Measurements from ENCODE around the gene RBFOX1. TPM values are rescaled to one million over a fixed set of nuclear protein-coding genes. Genes with fewer than 3 reads are reported as not detected.

The RBFOX1 gene
- total RNA-seq, 4 donors from 2014 or later: 0.40 to 0.98 TPM; not detected in 2

DNA sequence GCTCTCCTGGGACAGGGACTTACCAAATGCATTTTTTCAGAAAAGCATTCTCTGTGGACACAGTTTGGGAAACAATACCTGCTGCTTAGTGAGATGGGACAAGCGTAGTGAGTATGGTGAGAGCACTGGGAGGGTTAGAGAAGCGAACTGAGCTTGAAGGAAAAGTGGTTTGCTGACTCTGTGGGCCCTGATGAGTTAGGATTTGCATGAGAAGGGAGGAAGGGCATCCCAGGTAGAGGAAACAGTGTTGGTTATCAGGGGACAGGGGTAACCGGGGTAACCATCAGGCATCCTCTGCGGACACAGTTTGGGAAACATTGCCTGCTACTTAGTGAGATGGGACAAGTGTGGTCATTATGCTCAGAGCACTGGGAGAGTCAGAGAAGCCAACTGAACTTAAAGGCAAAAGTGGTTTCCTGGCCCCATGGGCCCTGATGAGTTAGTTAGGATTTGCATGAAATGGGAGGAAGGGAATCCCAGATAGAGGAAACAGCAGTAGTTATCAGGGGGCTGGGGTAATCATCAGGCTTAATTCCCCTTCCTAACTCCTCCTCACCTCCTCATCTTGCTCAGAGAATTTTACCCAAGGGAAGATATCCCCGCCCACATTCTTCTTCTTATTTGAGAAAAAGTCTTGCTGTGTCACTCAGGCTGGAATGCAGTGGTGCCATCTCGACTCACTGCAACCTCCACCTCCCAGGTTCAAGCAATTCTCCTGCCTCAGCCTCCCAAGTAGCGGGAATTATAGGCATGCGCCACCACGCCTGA is 319.3 kb downstream of the RBFOX1 start:
- no peaks in the 10 kb centered on the region for H3K9me3 ChIP-seq
- no peaks in the 10 kb centered on the region for H3K27me3 ChIP-seq
- H3K4me1 ChIP-seq: no peaks in the 10 kb centered on the region
- H3K27ac ChIP-seq: no peak overlapping the region
- H3K4me3 ChIP-seq (replicated peaks in 1 of 3): no peak overlapping the region
- TF ChIP-seq, protein P1, sequence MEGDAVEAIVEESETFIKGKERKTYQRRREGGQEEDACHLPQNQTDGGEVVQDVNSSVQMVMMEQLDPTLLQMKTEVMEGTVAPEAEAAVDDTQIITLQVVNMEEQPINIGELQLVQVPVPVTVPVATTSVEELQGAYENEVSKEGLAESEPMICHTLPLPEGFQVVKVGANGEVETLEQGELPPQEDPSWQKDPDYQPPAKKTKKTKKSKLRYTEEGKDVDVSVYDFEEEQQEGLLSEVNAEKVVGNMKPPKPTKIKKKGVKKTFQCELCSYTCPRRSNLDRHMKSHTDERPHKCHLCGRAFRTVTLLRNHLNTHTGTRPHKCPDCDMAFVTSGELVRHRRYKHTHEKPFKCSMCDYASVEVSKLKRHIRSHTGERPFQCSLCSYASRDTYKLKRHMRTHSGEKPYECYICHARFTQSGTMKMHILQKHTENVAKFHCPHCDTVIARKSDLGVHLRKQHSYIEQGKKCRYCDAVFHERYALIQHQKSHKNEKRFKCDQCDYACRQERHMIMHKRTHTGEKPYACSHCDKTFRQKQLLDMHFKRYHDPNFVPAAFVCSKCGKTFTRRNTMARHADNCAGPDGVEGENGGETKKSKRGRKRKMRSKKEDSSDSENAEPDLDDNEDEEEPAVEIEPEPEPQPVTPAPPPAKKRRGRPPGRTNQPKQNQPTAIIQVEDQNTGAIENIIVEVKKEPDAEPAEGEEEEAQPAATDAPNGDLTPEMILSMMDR (IDR thresholded peaks at IDR 0.05): no peak
- no peak for TF ChIP-seq POLR2A (IDR thresholded peaks at IDR 0.05)
- no peaks in the 10 kb centered on the region for H3K36me3 ChIP-seq
- intact Hi-C loops (cut with DNase I): no loop called here
- DNase-seq: no peak
- WGBS, 2 donors: 83% methylated on average over 9 of the region's 9 CpGs

DNA sequence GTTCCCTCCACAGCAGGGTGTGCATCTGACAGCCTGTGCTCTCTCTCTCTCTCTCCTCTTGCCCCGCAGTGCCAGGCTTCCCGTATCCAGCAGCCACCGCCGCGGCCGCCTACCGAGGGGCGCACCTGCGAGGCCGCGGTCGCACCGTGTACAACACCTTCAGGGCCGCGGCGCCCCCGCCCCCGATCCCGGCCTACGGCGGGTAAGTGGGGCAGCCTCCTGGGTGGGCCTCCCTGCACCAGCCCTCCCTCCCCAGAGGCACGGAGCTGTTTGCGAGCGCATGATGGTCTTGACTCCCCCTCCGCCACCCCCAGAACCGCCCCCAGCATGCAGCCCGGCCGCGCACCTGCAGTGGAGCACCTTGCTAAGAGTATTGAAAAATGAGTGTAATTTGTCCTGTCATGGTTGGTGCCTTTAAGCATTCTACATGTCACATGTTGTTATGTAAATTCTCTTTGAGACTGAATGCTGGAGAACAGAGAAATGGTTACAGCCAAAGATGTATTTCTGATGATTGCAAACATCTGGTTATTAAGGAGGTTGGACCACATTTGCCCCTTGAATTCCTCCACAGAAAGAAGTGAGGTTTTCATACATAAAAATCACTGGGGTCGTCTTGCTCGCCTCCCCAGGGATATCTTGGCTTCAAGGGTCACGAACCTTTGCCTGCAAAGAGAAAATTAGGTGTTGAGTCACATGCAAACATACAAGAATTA is 321.3 kb downstream of the RBFOX1 start:
- H3K27me3 ChIP-seq: no peaks in the 10 kb centered on the region
- intact Hi-C loops (cut with DNase I): no loop called here
- no peak for DNase-seq
- H3K4me3 ChIP-seq (replicated peaks in 1 of 3): no peak overlapping the region
- H3K27ac ChIP-seq: no peak overlapping the region
- no peaks in the 10 kb centered on the region for H3K4me1 ChIP-seq
- TF ChIP-seq, protein P1 (IDR thresholded peaks at IDR 0.05): no peak
- no peak for TF ChIP-seq POLR2A (IDR thresholded peaks at IDR 0.05)
- 85 to 94% methylated on average over 17 to 32 of the region's 32 CpGs for WGBS, 2 donors
- H3K9me3 ChIP-seq: no peaks in the 10 kb centered on the region
- H3K36me3 ChIP-seq: no peaks in the 10 kb centered on the region

DNA sequence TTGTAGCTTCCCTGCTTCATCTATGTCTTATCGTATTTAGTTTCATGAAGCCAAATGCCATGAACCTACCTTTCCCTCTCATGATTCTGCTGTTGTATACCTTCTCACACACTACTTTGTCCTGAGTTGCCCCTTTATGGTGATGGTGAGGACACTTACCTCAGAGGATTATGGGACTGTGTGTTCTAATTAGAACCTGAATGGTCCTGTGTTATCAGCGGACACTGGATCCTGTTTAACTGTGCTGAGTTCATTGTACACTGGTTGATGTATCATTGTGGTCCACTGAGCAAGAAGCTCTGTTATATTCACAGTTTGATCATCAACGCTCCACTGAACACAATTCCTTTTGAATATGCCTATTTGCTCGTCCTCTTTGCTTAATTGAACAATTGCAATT is 343.0 kb downstream of the RBFOX1 start:
- Histone ChIP-seq H3K27me3 (no peaks in the 10 kb centered on the region), H3K4me1 (no peaks in the 10 kb centered on the region), H3K36me3 (no peaks in the 10 kb centered on the region), H3K27ac (no peak overlapping the region), H3K4me3 (replicated peaks in 1 of 3) (no peak overlapping the region), H3K9me3 (no peaks in the 10 kb centered on the region)
- TF ChIP-seq, protein P1 (IDR thresholded peaks at IDR 0.05): no peak
- TF ChIP-seq POLR2A (IDR thresholded peaks at IDR 0.05): no peak
- DNase-seq: no peak
- intact Hi-C loops (cut with DNase I): no loop called here
- 83 to 88% methylated on average over 4 of the region's 4 CpGs for WGBS, 2 donors

DNA sequence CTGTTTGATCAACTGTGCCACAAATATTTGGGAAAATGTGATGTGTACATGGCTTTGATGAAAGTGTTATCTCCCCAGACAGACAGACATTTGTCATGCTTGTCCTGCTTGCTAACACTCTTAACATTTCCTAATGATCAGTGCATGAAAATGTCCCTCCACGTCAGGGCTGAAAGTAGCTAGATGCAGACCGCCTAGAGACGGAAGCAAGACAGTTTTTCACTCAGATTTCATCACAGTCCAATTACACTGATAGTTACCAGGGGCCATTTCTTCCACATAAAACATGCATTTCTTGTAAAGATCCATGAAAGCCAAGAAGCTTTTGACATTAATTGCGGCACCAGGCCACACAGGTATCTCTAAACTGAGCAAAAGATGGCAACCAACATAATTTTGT is 347.7 kb downstream of the RBFOX1 start:
- no peak overlapping the region for H3K4me3 ChIP-seq (replicated peaks in 1 of 3)
- no peak for DNase-seq
- no peaks in the 10 kb centered on the region for H3K9me3 ChIP-seq
- H3K27me3 ChIP-seq: no peaks in the 10 kb centered on the region
- TF ChIP-seq, protein P1 (IDR thresholded peaks at IDR 0.05): no peak
- TF ChIP-seq POLR2A (IDR thresholded peaks at IDR 0.05): no peak
- H3K4me1 ChIP-seq: no peaks in the 10 kb centered on the region
- intact Hi-C loops (cut with DNase I): no loop called here
- no peak overlapping the region for H3K27ac ChIP-seq
- 79 to 85% methylated on average over 4 of the region's 4 CpGs for WGBS, 2 donors
- H3K36me3 ChIP-seq: no peaks in the 10 kb centered on the region

DNA sequence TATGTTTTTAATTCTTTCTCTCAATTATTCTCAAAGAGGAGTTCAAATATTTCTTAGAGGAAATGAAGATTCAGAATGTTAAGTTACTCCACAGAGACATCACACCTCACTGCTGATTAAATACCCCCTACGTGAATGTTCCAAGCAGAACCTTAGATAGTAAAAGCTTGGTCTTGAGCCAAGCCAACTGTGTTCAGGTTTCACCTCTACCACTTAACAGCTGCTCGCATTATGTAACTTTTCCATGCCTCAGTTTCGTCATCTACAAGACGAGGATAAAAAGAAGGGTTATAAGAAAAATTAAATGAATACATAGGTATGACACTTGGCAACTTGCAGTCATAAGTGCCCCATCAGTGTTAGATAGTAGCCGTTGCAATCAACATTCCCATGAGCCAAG is 356.2 kb downstream of the RBFOX1 start:
- no peak overlapping the region for H3K27ac ChIP-seq
- no peak overlapping the region for H3K4me3 ChIP-seq (replicated peaks in 1 of 3)
- no peaks in the 10 kb centered on the region for H3K36me3 ChIP-seq
- TF ChIP-seq, protein P1 (IDR thresholded peaks at IDR 0.05): no peak
- TF ChIP-seq POLR2A (IDR thresholded peaks at IDR 0.05): no peak
- DNase-seq: no peak
- H3K4me1 ChIP-seq: no peaks in the 10 kb centered on the region
- 67 to 68% methylated on average over 5 of the region's 5 CpGs for WGBS, 2 donors
- no peaks in the 10 kb centered on the region for H3K27me3 ChIP-seq
- H3K9me3 ChIP-seq: no peaks in the 10 kb centered on the region
- intact Hi-C loops (cut with DNase I): no loop called here
